GM23338 (cell line): ENCODE results near the gene GRK5. TPM values are rescaled to one million over a fixed set of nuclear protein-coding genes. Genes with fewer than 3 reads are reported as not detected.

ENCODE experiments used
- ATAC-seq: fragments of 200-7000 bp; cut with Tn5 transposase; 3 replicates; pipeline ENCODE4 v1.9.1; 2020
- DNase-seq: peaks from one replicate; pipeline ENCODE4 v3.0.0-alpha.2; 2015; ENCODE audit warnings: low spot score
- H2AFZ ChIP-seq: fragments of 200-600 bp; sonication (generic); 2 replicates; pipeline ENCODE4 v1.8.0; 2016; ENCODE audit warnings: antibody characterized with exemption, mild to moderate bottlenecking, moderate library complexity
- H3F3A ChIP-seq: fragments of 200-600 bp; sonication (generic); replicated peaks from 2 replicates; pipeline ENCODE4 v1.8.0; 2017; ENCODE audit warnings: antibody characterized with exemption, mixed run types, low read depth
- H3K27ac ChIP-seq: fragments of 200-600 bp; sonication (generic); 2 replicates; pipeline ENCODE4 v1.6.1; 2016; ENCODE audit warnings: low read depth
- H3K27me3 ChIP-seq: fragments of 200-600 bp; sonication (generic); 2 replicates; pipeline ENCODE4 v1.8.0; 2016; ENCODE audit warnings: mild to moderate bottlenecking, mixed run types, moderate library complexity; ENCODE audit not compliant: insufficient read depth
- H3K36me3 ChIP-seq: fragments of 200-600 bp; sonication (generic); 2 replicates; pipeline ENCODE4 v1.8.0; 2016; ENCODE audit warnings: mild to moderate bottlenecking; ENCODE audit not compliant: insufficient read depth
- H3K4me1 ChIP-seq: fragments of 200-600 bp; sonication (generic); 2 replicates; pipeline ENCODE4 v1.8.0; 2016; ENCODE audit warnings: mild to moderate bottlenecking, moderate library complexity; ENCODE audit not compliant: insufficient read depth
- H3K4me2 ChIP-seq: fragments of 200-600 bp; sonication (generic); 2 replicates; pipeline ENCODE4 v1.7.1; 2017; ENCODE audit warnings: mixed run types
- H3K4me3 ChIP-seq: fragments of 200-600 bp; sonication (generic); 2 replicates; pipeline ENCODE4 v1.6.1; 2016; ENCODE audit warnings: mixed run types
- H3K79me2 ChIP-seq: fragments of 200-600 bp; sonication (generic); replicated peaks from 2 replicates; pipeline ENCODE4 v1.8.0; 2017; ENCODE audit warnings: mild to moderate bottlenecking; ENCODE audit not compliant: insufficient read depth
- H3K9me2 ChIP-seq: fragments of 200-600 bp; sonication (generic); 2 replicates; pipeline ENCODE4 v1.8.0; 2017; ENCODE audit not compliant: insufficient read depth
- H4K20me1 ChIP-seq: fragments of 200-600 bp; sonication (generic); replicated peaks from 2 replicates; pipeline ENCODE4 v1.8.0; 2017; ENCODE audit warnings: mild to moderate bottlenecking; ENCODE audit not compliant: insufficient read depth
- H3K27ac Mint-ChIP-seq: 2 replicates; pipeline ENCODE4 v1.8.0; 2020; ENCODE audit warnings: inconsistent platforms, mild to moderate bottlenecking, moderate library complexity, mixed read lengths
- H3K27me3 Mint-ChIP-seq: 3 replicates; pipeline ENCODE4 v1.8.0; 2022; ENCODE audit warnings: low read depth, mild to moderate bottlenecking, moderate library complexity, mixed read lengths, inconsistent platforms; ENCODE audit not compliant: insufficient read depth, poor library complexity
- H3K36me3 Mint-ChIP-seq: 3 replicates; pipeline ENCODE4 v1.8.0; 2021; ENCODE audit warnings: low read depth, mild to moderate bottlenecking, inconsistent platforms, moderate library complexity, mixed read lengths
- H3K4me1 Mint-ChIP-seq: 3 replicates; pipeline ENCODE4 v1.8.0; 2020; ENCODE audit warnings: mild to moderate bottlenecking, inconsistent platforms, mixed read lengths
- H3K4me3 Mint-ChIP-seq: 3 replicates; pipeline ENCODE4 v1.8.0; 2021; ENCODE audit warnings: moderate library complexity, mild to moderate bottlenecking, inconsistent platforms, mixed read lengths
- H3K9me3 Mint-ChIP-seq: 3 replicates; pipeline ENCODE4 v1.8.0; 2020; ENCODE audit warnings: moderate library complexity, mild to moderate bottlenecking, inconsistent platforms, mixed read lengths
- CREB1 ChIP-seq: fragments of 250-450 bp; sonication (Bioruptor Pico); IDR thresholded peaks from 2 replicates; pipeline ENCODE4 v1.5.0; 2020; ENCODE audit warnings: low read depth, mild to moderate bottlenecking, moderate library complexity
- EZH2 ChIP-seq: fragments of 200-600 bp; sonication (generic); IDR thresholded peaks from one replicate; pipeline ENCODE4 v1.8.0; 2017; ENCODE audit warnings: antibody characterized with exemption, mild to moderate bottlenecking, low read depth; ENCODE audit not compliant: unreplicated experiment
- EZH2phosphoT487 ChIP-seq: fragments of 200-600 bp; sonication (generic); IDR thresholded peaks from one replicate; pipeline ENCODE4 v1.8.1; 2018; ENCODE audit warnings: antibody characterized with exemption; ENCODE audit not compliant: unreplicated experiment
- JUNB ChIP-seq: IDR thresholded peaks from one replicate; pipeline ENCODE4 v1.6.1; 2016; ENCODE audit warnings: antibody characterized with exemption; ENCODE audit not compliant: unreplicated experiment
- POLR2AphosphoS5 ChIP-seq: IDR thresholded peaks from 2 replicates; pipeline ENCODE4 v1.6.1; 2016; ENCODE audit warnings: antibody characterized with exemption, low read depth
- STAT1 ChIP-seq: IDR thresholded peaks from one replicate; pipeline ENCODE4 v1.6.1; 2016; ENCODE audit warnings: antibody characterized with exemption; ENCODE audit not compliant: unreplicated experiment
- ZNF114 ChIP-seq: fragments of 250-450 bp; sonication (Bioruptor Pico); IDR thresholded peaks from 2 replicates; pipeline ENCODE4 v1.5.0; 2020; ENCODE audit warnings: mild to moderate bottlenecking, moderate library complexity
- ZNF331 ChIP-seq: fragments of 250-450 bp; sonication (Bioruptor Pico); IDR thresholded peaks from 2 replicates; pipeline ENCODE4 v1.5.0; 2020; ENCODE audit warnings: low read depth, mild to moderate bottlenecking, moderate library complexity
- ZNF462 ChIP-seq: fragments of 250-450 bp; sonication (Bioruptor Pico); IDR thresholded peaks from 2 replicates; pipeline ENCODE4 v1.5.0; 2020; ENCODE audit warnings: mild to moderate bottlenecking, moderate library complexity
- polyA plus RNA-seq: library from polyadenylated mRNA; unstranded; fragments of >200 nt; fragmentation: Nextera tagmentation; extraction: Ambion mirVana; gene quantifications from 2 replicates; pipeline ENCODE4 v1.2.1, GENCODE V29; 2016
- total RNA-seq: library from RNA; depleted of rRNA; stranded (reverse); fragments of >200 nt; shearing (Covaris generic); gene quantifications from 2 replicates; pipeline ENCODE4 v1.2.3, GENCODE V29; 2014
- TF ChIP-seq, protein P1 (sequence below): IDR thresholded peaks from one replicate; pipeline ENCODE4 v1.6.1; 2018; ENCODE audit warnings: antibody characterized with exemption; ENCODE audit not compliant: unreplicated experiment
- TF ChIP-seq, protein P2 (sequence below): IDR thresholded peaks from 2 replicates; pipeline ENCODE4 v1.6.1; 2016; ENCODE audit warnings: antibody characterized with exemption
- TF ChIP-seq, protein P3 (sequence below), 2 experiments: fragments of 200-600 bp in 1 of 2; sonication (generic) in 1 of 2; conservative IDR thresholded peaks; 2 replicates each; pipeline versions ENCODE4 v1.5.1 to v1.6.1; 2016 to 2017; ENCODE audit warnings: antibody characterized with exemption in 2 of 2, low read depth in 2 of 2, mild to moderate bottlenecking in 2 of 2, moderate library complexity in 1 of 2

Gene GRK5
- total and polyA plus RNA-seq, 2 experiments from 2014 or later: 0.53 to 2.0 TPM

- no peaks in the 10 kb centered on the region for H3K4me1 ChIP-seq
- no peak overlapping the region for H3K4me3 Mint-ChIP-seq
- H3K4me1 Mint-ChIP-seq: peaks cover 7% of the 10 kb centered on the region; the same call in 2 of the 3 replicates
- no peak overlapping the region for H2AFZ ChIP-seq
- H3K4me3 ChIP-seq: no peak overlapping the region
- no peak overlapping the region for H3K27ac ChIP-seq
- TF ChIP-seq POLR2AphosphoS5 (no peak), STAT1 (no peak), EZH2phosphoT487 (no peak), EZH2 (no peak), CREB1 (CRISPR knock-in tag) (no peak), JUNB (no peak), ZNF114 (CRISPR knock-in tag) (no peak), ZNF331 (CRISPR knock-in tag) (no peak), ZNF462 (CRISPR knock-in tag) (no peak)
- TF ChIP-seq, protein P1, sequence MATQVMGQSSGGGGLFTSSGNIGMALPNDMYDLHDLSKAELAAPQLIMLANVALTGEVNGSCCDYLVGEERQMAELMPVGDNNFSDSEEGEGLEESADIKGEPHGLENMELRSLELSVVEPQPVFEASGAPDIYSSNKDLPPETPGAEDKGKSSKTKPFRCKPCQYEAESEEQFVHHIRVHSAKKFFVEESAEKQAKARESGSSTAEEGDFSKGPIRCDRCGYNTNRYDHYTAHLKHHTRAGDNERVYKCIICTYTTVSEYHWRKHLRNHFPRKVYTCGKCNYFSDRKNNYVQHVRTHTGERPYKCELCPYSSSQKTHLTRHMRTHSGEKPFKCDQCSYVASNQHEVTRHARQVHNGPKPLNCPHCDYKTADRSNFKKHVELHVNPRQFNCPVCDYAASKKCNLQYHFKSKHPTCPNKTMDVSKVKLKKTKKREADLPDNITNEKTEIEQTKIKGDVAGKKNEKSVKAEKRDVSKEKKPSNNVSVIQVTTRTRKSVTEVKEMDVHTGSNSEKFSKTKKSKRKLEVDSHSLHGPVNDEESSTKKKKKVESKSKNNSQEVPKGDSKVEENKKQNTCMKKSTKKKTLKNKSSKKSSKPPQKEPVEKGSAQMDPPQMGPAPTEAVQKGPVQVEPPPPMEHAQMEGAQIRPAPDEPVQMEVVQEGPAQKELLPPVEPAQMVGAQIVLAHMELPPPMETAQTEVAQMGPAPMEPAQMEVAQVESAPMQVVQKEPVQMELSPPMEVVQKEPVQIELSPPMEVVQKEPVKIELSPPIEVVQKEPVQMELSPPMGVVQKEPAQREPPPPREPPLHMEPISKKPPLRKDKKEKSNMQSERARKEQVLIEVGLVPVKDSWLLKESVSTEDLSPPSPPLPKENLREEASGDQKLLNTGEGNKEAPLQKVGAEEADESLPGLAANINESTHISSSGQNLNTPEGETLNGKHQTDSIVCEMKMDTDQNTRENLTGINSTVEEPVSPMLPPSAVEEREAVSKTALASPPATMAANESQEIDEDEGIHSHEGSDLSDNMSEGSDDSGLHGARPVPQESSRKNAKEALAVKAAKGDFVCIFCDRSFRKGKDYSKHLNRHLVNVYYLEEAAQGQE: no peak
- TF ChIP-seq, protein P2, sequence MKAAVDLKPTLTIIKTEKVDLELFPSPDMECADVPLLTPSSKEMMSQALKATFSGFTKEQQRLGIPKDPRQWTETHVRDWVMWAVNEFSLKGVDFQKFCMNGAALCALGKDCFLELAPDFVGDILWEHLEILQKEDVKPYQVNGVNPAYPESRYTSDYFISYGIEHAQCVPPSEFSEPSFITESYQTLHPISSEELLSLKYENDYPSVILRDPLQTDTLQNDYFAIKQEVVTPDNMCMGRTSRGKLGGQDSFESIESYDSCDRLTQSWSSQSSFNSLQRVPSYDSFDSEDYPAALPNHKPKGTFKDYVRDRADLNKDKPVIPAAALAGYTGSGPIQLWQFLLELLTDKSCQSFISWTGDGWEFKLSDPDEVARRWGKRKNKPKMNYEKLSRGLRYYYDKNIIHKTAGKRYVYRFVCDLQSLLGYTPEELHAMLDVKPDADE: no peak
- TF ChIP-seq, protein P3, sequence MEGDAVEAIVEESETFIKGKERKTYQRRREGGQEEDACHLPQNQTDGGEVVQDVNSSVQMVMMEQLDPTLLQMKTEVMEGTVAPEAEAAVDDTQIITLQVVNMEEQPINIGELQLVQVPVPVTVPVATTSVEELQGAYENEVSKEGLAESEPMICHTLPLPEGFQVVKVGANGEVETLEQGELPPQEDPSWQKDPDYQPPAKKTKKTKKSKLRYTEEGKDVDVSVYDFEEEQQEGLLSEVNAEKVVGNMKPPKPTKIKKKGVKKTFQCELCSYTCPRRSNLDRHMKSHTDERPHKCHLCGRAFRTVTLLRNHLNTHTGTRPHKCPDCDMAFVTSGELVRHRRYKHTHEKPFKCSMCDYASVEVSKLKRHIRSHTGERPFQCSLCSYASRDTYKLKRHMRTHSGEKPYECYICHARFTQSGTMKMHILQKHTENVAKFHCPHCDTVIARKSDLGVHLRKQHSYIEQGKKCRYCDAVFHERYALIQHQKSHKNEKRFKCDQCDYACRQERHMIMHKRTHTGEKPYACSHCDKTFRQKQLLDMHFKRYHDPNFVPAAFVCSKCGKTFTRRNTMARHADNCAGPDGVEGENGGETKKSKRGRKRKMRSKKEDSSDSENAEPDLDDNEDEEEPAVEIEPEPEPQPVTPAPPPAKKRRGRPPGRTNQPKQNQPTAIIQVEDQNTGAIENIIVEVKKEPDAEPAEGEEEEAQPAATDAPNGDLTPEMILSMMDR (conservative IDR thresholded peaks at IDR 0.05; ENCODE audit: low read depth in 2 of 2): no peak
- H3F3A ChIP-seq: no peaks in the 10 kb centered on the region
- ATAC-seq (no peak), DNase-seq (no peak)
- H3K27ac Mint-ChIP-seq: peak overlapping the region; percentile 50
- no peaks in the 10 kb centered on the region for H4K20me1 ChIP-seq
- no peaks in the 10 kb centered on the region for H3K79me2 ChIP-seq
- peaks cover 2% of the 10 kb centered on the region for H3K27me3 Mint-ChIP-seq
- peaks cover 3% of the 10 kb centered on the region; the same call in 1 of the 3 replicates for H3K36me3 Mint-ChIP-seq
- no peaks in the 10 kb centered on the region for H3K9me2 ChIP-seq
- H3K27me3 ChIP-seq: no peaks in the 10 kb centered on the region
- peaks cover 11% of the 10 kb centered on the region for H3K9me3 Mint-ChIP-seq
- H3K4me2 ChIP-seq: no peak overlapping the region
- H3K36me3 ChIP-seq: no peaks in the 10 kb centered on the region
Observed at GRCh38 chr10:119298810-119299209, 91.4 kb downstream of the GRK5 start.
